CD14-positive monocyte (primary cell): ENCODE measurements around the gene ATOSA. TPM values are rescaled to one million over a fixed set of nuclear protein-coding genes. Genes with fewer than 3 reads are reported as not detected.

ENCODE experiments used
- DNase-seq, 3 donors: peaks; one replicate each; pipeline ENCODE4 v3.0.0-alpha.2; 2011 to 2022
- H2AFZ ChIP-seq: 2 replicates; pipeline ENCODE4 v1.6.0; 2012; ENCODE audit warnings: mild to moderate bottlenecking, low read depth, low read length, inconsistent platforms; ENCODE audit not compliant: insufficient read depth, poor library complexity, severe bottlenecking
- H3K27ac ChIP-seq, 2 donors: 1 replicate in 1 of 2; 2 replicates in 1 of 2; pipeline ENCODE4 v1.5.1; 2012 to 2013; ENCODE audit warnings: low read length in 2 of 2, control low read depth in 1 of 2, inconsistent platforms in 1 of 2, low read depth in 1 of 2, mild to moderate bottlenecking in 1 of 2
- H3K27me3 ChIP-seq, 2 donors: one replicate each; pipeline versions ENCODE4 v1.6.0 to v1.6.1; 2011 to 2013; ENCODE audit warnings: low read length in 2 of 2; ENCODE audit not compliant: control insufficient read depth in 2 of 2, insufficient read depth in 2 of 2
- H3K36me3 ChIP-seq, 2 donors: replicated peaks in 1 of 2; 1 replicate in 1 of 2; 2 replicates in 1 of 2; pipeline versions ENCODE4 v1.5.1 to v1.6.1; 2012 to 2013; ENCODE audit warnings: low read length in 2 of 2, control low read depth in 1 of 2, inconsistent platforms in 1 of 2, mild to moderate bottlenecking in 1 of 2; ENCODE audit not compliant: insufficient read depth in 2 of 2, control insufficient read depth in 1 of 2
- H3K4me1 ChIP-seq, 2 donors: 1 replicate in 1 of 2; 2 replicates in 1 of 2; pipeline versions ENCODE4 v1.5.1 to v1.6.1; 2012 to 2013; ENCODE audit warnings: low read length in 2 of 2, control low read depth in 1 of 2, inconsistent platforms in 1 of 2, mild to moderate bottlenecking in 1 of 2, moderate library complexity in 1 of 2; ENCODE audit not compliant: insufficient read depth in 2 of 2, control insufficient read depth in 1 of 2
- H3K4me2 ChIP-seq: replicated peaks from 2 replicates; pipeline ENCODE3; 2012; ENCODE audit warnings: low read length, moderate library complexity, mild to moderate bottlenecking; ENCODE audit not compliant: poor library complexity, severe bottlenecking; ENCODE audit errors: extremely low read depth
- H3K4me3 ChIP-seq, 3 experiments: fragments of 200-600 bp in 1 of 3; sonication (generic) in 1 of 3; replicated peaks in 1 of 3; 1 replicate in 2 of 3; 2 replicates in 1 of 3; pipeline ENCODE4 v1.5.1; 2011 to 2013; ENCODE audit warnings: low read length in 3 of 3, mild to moderate bottlenecking in 3 of 3, control low read depth in 2 of 3, low read depth in 2 of 3, inconsistent platforms in 1 of 3, moderate library complexity in 1 of 3
- H3K79me2 ChIP-seq: 2 replicates; pipeline ENCODE4 v1.6.0; 2012; ENCODE audit warnings: mild to moderate bottlenecking, control low read depth, inconsistent platforms, low read length, moderate library complexity; ENCODE audit not compliant: insufficient read depth
- H3K9ac ChIP-seq: 2 replicates; pipeline ENCODE4 v1.6.0; 2017; ENCODE audit warnings: low read length, mild to moderate bottlenecking; ENCODE audit not compliant: insufficient read depth, poor library complexity, severe bottlenecking
- H3K9me3 ChIP-seq, 2 donors: replicated peaks in 1 of 2; 1 replicate in 1 of 2; 2 replicates in 1 of 2; pipeline versions ENCODE4 v1.5.1 to v1.6.1; 2012 to 2013; ENCODE audit warnings: low read length in 2 of 2, control low read depth in 1 of 2; ENCODE audit not compliant: control insufficient read depth in 1 of 2, insufficient read depth in 1 of 2
- H4K20me1 ChIP-seq: 2 replicates; pipeline ENCODE4 v1.6.0; 2012; ENCODE audit warnings: mild to moderate bottlenecking, low read length, control low read depth, moderate library complexity; ENCODE audit not compliant: insufficient read depth
- H3K27ac Mint-ChIP-seq, 7 donors: one replicate each; pipeline ENCODE4 v1.8.0; 2020; ENCODE audit warnings: mild to moderate bottlenecking in 7 of 7, mixed read lengths in 7 of 7, moderate library complexity in 6 of 7, inconsistent platforms in 2 of 7
- H3K27me3 Mint-ChIP-seq, 3 donors: one replicate each; pipeline ENCODE4 v1.8.0; 2021 to 2022; ENCODE audit warnings: low read depth in 3 of 3, mild to moderate bottlenecking in 3 of 3, mixed read lengths in 3 of 3, moderate library complexity in 3 of 3, inconsistent platforms in 1 of 3
- H3K36me3 Mint-ChIP-seq, 2 donors: one replicate each; pipeline ENCODE4 v1.8.0; 2020; ENCODE audit warnings: mixed read lengths in 2 of 2, inconsistent platforms in 1 of 2, mild to moderate bottlenecking in 1 of 2
- H3K4me1 Mint-ChIP-seq: one replicate; pipeline ENCODE4 v1.8.0; 2020; ENCODE audit warnings: mild to moderate bottlenecking, mixed read lengths
- H3K4me3 Mint-ChIP-seq, 2 donors: one replicate each; pipeline ENCODE4 v1.8.0; 2020; ENCODE audit warnings: mild to moderate bottlenecking in 2 of 2, mixed read lengths in 2 of 2, moderate library complexity in 1 of 2
- H3K9me3 Mint-ChIP-seq, 7 donors: one replicate each; pipeline ENCODE4 v1.8.0; 2020 to 2022; ENCODE audit warnings: mixed read lengths in 7 of 7, mild to moderate bottlenecking in 6 of 7, moderate library complexity in 6 of 7, inconsistent platforms in 2 of 7
- WGBS: methylation state at CpG from one replicate; pipeline ENCODE4 v1.1.5; 2013; ENCODE audit warnings: missing lambda C conversion rate; ENCODE audit not compliant: insufficient coverage; 5-methylcytosine and 5-hydroxymethylcytosine counted together
- intact Hi-C, 2 donors: fragments of 100-400 bp; cut with micrococcal nuclease; formaldehyde crosslinking; loops; one replicate each; pipeline versions ENCODE4 v1.15.0 to v1.15.1; 2023
- polyA plus RNA-seq, 3 donors: library from polyadenylated mRNA; depleted of rRNA in 1 of 3; unstranded in 2 of 3; stranded (reverse) in 1 of 3; fragments of 300-500 nt in 2 of 3; fragments of >200 nt in 1 of 3; fragmentation: Illumina TruSeq in 2 of 3; gene quantifications; 1 replicate in 2 of 3; 2 replicates in 1 of 3; pipeline ENCODE4 v1.2.3, GENCODE V29; 2012 to 2021
- TF ChIP-seq, protein P1 (sequence below): fragments of 200-600 bp; IDR thresholded peaks from one replicate; pipeline ENCODE4 v1.8.0; 2022; ENCODE audit warnings: antibody characterized with exemption, mild to moderate bottlenecking

The ATOSA gene
- polyA plus RNA-seq, 3 donors: 2.1 to 15.9 (median 3.5) TPM

DNA sequence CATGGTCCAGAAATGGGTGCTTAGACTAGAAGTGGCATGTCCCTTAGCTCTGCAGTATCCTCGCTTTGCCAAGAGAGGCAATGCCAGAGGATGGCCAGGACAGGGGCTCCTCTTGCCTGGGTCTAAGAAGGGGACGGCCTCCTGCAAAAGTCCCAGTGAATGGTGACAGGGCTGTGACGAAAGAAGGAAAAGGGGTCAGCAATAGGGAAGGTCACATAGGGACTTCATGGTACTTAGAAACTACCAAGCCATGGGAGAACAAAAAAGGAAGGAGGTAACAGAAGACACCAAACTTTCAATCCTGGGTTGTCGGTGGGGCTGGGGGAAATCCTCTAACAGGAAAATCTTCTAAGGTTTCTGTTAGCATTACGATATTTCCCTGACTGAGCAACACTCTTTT, 36.2 kb upstream of the ATOSA start:
- no peaks in the 10 kb centered on the region for H4K20me1 ChIP-seq
- DNase-seq: no peak
- H3K27ac ChIP-seq: no peak overlapping the region
- H3K36me3 ChIP-seq: no peaks in the 10 kb centered on the region
- no peaks in the 10 kb centered on the region for H3K9me3 ChIP-seq
- H3K4me1 ChIP-seq: no peaks in the 10 kb centered on the region
- H3K4me3 ChIP-seq: no peak overlapping the region
- Mint-ChIP-seq H3K4me1 (peaks cover 9% of the 10 kb centered on the region), H3K9me3 (no peaks in the 10 kb centered on the region), H3K27me3 (no peaks in the 10 kb centered on the region), H3K27ac (no peak overlapping the region), H3K4me3 (no peak overlapping the region), H3K36me3 (no peaks in the 10 kb centered on the region)
- no peaks in the 10 kb centered on the region for H3K79me2 ChIP-seq
- H3K9ac ChIP-seq: no peak overlapping the region
- TF ChIP-seq, protein P1, sequence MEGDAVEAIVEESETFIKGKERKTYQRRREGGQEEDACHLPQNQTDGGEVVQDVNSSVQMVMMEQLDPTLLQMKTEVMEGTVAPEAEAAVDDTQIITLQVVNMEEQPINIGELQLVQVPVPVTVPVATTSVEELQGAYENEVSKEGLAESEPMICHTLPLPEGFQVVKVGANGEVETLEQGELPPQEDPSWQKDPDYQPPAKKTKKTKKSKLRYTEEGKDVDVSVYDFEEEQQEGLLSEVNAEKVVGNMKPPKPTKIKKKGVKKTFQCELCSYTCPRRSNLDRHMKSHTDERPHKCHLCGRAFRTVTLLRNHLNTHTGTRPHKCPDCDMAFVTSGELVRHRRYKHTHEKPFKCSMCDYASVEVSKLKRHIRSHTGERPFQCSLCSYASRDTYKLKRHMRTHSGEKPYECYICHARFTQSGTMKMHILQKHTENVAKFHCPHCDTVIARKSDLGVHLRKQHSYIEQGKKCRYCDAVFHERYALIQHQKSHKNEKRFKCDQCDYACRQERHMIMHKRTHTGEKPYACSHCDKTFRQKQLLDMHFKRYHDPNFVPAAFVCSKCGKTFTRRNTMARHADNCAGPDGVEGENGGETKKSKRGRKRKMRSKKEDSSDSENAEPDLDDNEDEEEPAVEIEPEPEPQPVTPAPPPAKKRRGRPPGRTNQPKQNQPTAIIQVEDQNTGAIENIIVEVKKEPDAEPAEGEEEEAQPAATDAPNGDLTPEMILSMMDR: no peak
- H3K4me2 ChIP-seq: no peak overlapping the region
- WGBS: 89% methylated on average over 3 of the region's 5 CpGs
- H2AFZ ChIP-seq: no peak overlapping the region
- no peaks in the 10 kb centered on the region for H3K27me3 ChIP-seq
- intact Hi-C loops: no loop called here

DNA sequence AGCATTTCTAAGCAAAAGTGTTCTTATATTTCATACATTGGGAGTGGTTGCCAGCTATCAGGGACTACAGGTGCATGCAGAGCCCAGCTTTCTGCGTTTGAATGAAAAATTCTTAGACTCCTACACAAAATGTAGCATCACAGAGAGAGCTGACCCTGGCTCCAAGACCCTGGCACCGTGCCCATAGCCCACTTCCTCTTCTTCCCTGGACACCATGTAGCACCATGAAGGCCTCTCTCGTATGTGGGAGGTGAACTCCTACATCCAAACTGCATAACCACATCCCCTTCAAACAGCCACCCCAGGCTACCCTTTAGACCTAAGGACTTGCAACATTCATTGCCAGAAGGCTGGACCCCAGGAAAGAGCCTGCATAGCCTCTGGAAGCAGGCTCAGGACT, 35.8 kb upstream of the ATOSA start:
- no peaks in the 10 kb centered on the region for H3K36me3 ChIP-seq
- no CpG with 5 or more reads among the region's 3 CpGs for WGBS
- Mint-ChIP-seq H3K27me3 (no peaks in the 10 kb centered on the region), H3K36me3 (no peaks in the 10 kb centered on the region), H3K27ac (no peak overlapping the region), H3K4me1 (peaks cover 9% of the 10 kb centered on the region), H3K9me3 (no peaks in the 10 kb centered on the region), H3K4me3 (no peak overlapping the region)
- H3K9me3 ChIP-seq: no peaks in the 10 kb centered on the region
- no peak overlapping the region for H3K4me2 ChIP-seq
- H3K27me3 ChIP-seq: no peaks in the 10 kb centered on the region
- no peaks in the 10 kb centered on the region for H4K20me1 ChIP-seq
- H3K27ac ChIP-seq: no peak overlapping the region
- intact Hi-C loops: no loop called here
- no peaks in the 10 kb centered on the region for H3K4me1 ChIP-seq
- no peak for DNase-seq
- no peak overlapping the region for H3K4me3 ChIP-seq
- H3K9ac ChIP-seq: no peak overlapping the region
- no peak overlapping the region for H2AFZ ChIP-seq
- no peaks in the 10 kb centered on the region for H3K79me2 ChIP-seq
- TF ChIP-seq, protein P1: no peak
